GM18519 (cell line): ENCODE data around the gene EIPR1.

ENCODE experiments used
- ATAC-seq: cut with Tn5 transposase; IDR thresholded peaks from one replicate; pipeline ENCODE4 v1.9.1; 2021; ENCODE audit warnings: mild to moderate bottlenecking, moderate library complexity; ENCODE audit not compliant: unreplicated experiment, low FRiP score

EIPR1 gene

GRCh38 chr2:3277748-3278520 lies 99.7 kb downstream of the EIPR1 start:
- ATAC-seq: no peak

- no peak for ATAC-seq
Measured at GRCh38 chr2:3277050-3277747, 100.4 kb downstream of the EIPR1 start.

GRCh38 chr2:3272761-3273160 lies 104.9 kb downstream of the EIPR1 start:
- ATAC-seq: no peak

GRCh38 chr2:3270095-3270478 lies 107.5 kb downstream of the EIPR1 start:
- ATAC-seq: no peak

- ATAC-seq: no peak
Measured at GRCh38 chr2:3269425-3270094, 108.1 kb downstream of the EIPR1 start.

GRCh38 chr2:3268705-3269029 lies 109.0 kb downstream of the EIPR1 start:
- ATAC-seq: no peak

GRCh38 chr2:3267869-3268704 lies 109.5 kb downstream of the EIPR1 start:
- no peak for ATAC-seq

- no peak for ATAC-seq
Measured at GRCh38 chr2:3266925-3267867, 110.4 kb downstream of the EIPR1 start.

GRCh38 chr2:3265981-3266924 lies 111.4 kb downstream of the EIPR1 start:
- ATAC-seq: no peak

GRCh38 chr2:3265471-3265870 lies 112.1 kb downstream of the EIPR1 start:
- ATAC-seq: no peak

GRCh38 chr2:3264010-3264744 lies 113.4 kb downstream of the EIPR1 start:
- no peak for ATAC-seq

GRCh38 chr2:3263487-3263886 lies 114.1 kb downstream of the EIPR1 start:
- ATAC-seq: no peak

- ATAC-seq: no peak
Measured at GRCh38 chr2:3262437-3263388, 114.9 kb downstream of the EIPR1 start.

GRCh38 chr2:3261511-3261910 lies 116.1 kb downstream of the EIPR1 start:
- ATAC-seq: no peak

GRCh38 chr2:3260959-3261358 lies 116.7 kb downstream of the EIPR1 start:
- no peak for ATAC-seq

GRCh38 chr2:3257826-3258225 lies 119.8 kb downstream of the EIPR1 start:
- ATAC-seq: no peak

GRCh38 chr2:3257166-3257565 lies 120.5 kb downstream of the EIPR1 start:
- ATAC-seq: no peak
